DOHH2 (cell line): ENCODE measurements around the gene RBM38.

ENCODE experiments used
- EZH2phosphoT487 ChIP-seq: fragments of 200-600 bp; sonication (generic); IDR thresholded peaks from 2 replicates; pipeline ENCODE4 v1.6.1; 2017; ENCODE audit warnings: borderline replicate concordance, mild to moderate bottlenecking, antibody characterized with exemption, low read length, moderate library complexity, mixed read lengths
- TF ChIP-seq, protein P1 (sequence below): fragments of 200-600 bp; sonication (generic); IDR thresholded peaks from one replicate; pipeline ENCODE4 v1.5.1; 2014; ENCODE audit warnings: antibody characterized with exemption, mild to moderate bottlenecking, low read depth, low read length; ENCODE audit not compliant: poor library complexity, severe bottlenecking

DNA sequence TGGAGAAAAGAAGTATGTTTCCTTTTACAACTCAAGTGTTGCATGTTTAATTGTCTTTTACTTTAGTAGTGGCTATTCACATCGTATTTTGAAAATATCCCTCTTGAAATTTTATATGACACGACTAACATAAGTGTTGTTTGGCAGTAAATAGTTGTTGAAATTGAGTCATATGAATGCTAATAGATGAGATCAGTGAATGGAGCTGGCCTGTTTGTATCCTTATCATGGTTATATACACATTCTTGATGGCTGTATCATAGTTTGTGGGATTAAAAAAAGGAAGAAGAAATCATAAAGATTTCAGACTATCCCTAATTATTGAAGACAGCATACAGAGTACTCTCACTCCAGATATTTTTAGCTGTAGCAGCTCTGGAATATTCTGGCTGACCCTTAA is 48.4 kb upstream of the RBM38 start:
- TF ChIP-seq, protein P1, sequence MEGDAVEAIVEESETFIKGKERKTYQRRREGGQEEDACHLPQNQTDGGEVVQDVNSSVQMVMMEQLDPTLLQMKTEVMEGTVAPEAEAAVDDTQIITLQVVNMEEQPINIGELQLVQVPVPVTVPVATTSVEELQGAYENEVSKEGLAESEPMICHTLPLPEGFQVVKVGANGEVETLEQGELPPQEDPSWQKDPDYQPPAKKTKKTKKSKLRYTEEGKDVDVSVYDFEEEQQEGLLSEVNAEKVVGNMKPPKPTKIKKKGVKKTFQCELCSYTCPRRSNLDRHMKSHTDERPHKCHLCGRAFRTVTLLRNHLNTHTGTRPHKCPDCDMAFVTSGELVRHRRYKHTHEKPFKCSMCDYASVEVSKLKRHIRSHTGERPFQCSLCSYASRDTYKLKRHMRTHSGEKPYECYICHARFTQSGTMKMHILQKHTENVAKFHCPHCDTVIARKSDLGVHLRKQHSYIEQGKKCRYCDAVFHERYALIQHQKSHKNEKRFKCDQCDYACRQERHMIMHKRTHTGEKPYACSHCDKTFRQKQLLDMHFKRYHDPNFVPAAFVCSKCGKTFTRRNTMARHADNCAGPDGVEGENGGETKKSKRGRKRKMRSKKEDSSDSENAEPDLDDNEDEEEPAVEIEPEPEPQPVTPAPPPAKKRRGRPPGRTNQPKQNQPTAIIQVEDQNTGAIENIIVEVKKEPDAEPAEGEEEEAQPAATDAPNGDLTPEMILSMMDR = no peak
- no peak for TF ChIP-seq EZH2phosphoT487
